GM18526 (cell line): Measurements from ENCODE around the gene CNDP2.

Experiments used
- POLR2A ChIP-seq: IDR thresholded peaks from 3 replicates; pipeline ENCODE4 v1.6.1; 2011; ENCODE audit not compliant: insufficient read length; ENCODE audit errors: extremely low read depth

CNDP2 gene

DNA sequence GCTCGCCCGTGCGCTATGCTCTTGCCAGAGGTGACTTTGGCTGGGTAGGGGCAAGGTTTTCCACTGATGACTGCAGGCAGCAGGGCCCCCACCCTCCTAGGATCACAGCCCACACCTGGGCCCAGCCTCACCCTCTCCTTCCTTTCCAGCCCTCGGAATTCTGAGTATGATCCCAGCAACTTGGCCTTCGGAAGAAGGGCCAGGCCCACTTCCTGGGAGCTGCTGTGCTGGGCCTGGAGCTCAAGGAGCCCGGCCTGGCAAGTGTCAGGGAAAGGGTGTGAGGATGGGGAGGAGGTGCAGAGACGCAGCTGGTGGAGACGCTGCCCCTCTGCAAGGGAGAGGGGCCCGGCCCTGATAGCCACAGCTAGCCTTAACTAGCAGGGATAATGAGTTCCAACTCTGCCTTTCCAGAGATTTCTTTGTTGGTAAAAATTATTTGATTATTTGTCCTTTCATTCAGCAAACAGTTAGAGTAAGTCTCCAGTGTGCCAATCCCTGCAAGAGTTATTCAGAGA is 36.4 kb downstream of the CNDP2 start:
- TF ChIP-seq POLR2A = no peak

DNA sequence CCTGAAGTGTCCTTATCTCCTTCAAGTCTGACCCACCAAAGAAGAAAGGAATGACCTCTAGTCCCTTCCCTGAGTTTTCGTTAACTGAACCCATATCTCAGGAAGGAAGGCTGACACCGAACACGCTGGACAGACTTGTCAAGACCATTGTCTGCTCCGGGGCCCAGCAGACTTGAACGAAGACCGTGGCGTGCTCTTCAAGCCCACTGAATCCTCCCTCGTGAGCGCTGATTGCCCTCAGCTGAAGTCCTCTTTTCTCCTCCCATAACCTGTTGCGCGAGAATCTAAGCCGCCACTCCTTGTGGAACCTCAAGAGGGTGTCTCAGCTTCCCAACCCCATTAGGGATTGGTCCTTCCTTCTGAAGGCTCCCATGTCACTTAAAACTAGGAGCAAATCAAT is 37.5 kb downstream of the CNDP2 start:
- no peak for TF ChIP-seq POLR2A

DNA sequence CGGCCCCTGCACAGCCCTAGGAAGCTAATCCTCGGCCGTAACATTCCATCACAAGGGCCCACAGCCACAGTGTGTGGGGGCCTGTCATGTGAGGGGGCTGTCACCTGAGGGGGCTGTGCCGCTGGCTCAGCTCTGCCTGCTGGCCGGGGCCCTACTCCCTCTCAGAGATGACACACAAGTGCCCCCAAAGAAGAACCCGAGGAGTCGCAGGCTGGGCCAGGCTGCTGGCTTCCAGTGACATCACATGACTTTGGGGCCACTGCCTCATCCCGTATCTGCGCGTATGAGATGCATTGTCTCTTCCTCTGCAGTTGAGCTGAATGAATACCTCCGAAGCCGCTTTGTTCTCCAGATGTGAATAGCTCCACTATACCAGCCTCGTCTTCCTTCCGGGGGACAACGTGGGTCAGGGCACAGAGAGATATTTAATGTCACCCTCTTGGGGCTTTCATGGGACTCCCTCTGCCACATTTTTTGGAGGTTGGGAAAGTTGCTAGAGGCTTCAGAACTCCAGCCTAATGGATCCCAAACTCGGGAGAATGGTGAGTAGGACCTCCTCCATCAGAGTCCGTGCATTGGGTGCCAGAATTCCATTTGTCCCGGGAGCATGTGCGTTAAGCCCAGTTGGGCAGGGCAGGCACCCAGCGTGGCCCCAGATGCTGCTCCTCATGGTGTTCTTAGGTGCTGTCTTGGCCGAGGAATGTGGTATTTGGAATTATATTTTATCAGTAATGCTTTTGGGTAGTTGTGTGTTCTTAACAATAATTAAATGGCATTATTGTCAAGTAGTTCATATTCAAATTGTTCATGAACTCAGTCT is 38.2 kb downstream of the CNDP2 start, which contains the start of gene CNDP1:
CNDP1 (plus strand) TSS at position 351 of the 820 bp plus-strand sequence; CDS start at position 519, 168 bp downstream.
- TF ChIP-seq POLR2A = no peak

DNA sequence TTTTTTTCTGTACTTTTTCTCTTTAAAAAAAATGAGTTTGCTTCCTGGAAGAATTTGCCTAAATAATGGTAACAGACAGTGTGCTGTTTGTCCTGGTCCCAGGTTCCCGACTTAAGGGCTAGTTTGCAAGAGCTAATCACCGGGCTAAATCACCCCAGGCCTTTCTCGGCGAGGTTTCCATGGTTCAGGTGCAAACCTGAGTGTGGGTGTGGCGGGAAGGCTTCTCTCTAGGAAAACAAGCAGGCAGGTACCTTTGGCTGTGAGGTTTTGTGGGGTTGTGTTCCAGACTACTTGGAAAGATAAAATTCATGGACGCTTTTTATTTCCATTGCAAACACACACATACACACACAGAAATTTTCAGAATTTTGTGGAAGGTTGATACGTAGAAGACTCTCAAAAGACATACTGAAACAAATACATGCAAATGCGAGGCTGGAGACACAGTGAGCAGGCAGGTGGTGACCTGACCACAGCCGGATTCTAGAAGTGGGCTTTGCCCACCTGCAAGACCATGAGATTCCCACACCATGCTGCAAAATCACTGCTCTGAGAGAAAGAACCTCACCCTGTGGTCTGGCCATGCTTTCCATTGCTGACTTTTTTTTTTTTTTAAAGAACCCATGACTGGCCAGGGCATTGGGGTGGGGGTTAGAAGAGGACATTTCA is 39.0 kb downstream of the CNDP2 start:
- TF ChIP-seq POLR2A = no peak

DNA sequence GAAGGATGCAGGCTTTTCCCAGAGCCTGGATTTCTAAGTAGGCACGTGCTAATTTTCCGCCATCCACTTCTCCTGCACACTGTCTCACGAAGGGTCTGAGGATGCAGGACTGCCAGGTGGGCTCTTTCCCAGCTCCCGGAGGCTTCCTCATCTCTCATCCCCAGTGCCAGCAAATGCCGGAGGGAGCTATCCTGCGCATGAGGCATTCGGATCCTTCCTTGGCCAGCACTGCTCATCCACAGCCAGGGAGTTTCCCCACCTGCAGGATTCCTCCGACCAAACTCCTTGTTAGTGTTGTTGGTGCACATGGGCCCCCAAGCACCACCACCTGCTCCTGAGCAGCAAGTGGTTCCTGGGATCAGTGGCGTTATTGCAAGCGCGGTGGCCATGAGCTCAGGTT is 43.1 kb downstream of the CNDP2 start:
- TF ChIP-seq POLR2A = no peak

DNA sequence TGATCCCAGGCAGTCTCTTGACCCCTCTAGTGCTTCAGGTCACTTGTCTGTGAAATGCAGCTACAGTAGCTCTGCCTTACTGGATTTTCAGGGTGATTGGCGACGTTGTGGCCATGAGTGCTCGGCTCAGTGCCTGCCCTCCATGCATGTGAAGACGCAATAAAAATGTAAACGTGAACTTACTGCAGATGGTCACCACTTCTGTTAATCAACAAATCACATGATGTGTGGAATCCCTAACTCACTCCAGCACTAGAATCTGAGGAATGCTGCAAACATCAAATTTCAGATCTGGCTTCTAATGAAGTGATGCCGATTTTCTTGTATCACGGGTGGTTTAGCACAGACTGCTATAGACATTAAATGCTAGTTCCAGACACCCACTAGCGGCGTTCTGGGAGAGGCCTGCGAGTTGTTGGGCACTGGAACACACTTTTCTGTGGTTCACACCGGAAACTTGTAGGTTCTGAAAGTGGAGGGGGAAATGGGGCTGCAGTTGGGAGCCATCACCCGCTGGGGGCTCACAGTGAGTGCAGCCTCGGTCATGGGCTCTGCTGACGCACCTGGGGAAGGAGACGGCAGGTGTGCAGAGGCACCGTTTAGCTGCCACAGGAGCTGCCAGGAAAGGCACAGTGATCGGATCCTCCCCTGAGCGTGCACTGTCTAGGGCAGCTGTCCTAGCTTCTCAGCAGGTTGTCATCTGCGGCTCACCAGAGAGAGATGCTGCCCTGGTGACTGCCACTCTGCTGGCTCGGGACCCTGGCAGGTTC is 44.7 kb downstream of the CNDP2 start:
- no peak for TF ChIP-seq POLR2A

DNA sequence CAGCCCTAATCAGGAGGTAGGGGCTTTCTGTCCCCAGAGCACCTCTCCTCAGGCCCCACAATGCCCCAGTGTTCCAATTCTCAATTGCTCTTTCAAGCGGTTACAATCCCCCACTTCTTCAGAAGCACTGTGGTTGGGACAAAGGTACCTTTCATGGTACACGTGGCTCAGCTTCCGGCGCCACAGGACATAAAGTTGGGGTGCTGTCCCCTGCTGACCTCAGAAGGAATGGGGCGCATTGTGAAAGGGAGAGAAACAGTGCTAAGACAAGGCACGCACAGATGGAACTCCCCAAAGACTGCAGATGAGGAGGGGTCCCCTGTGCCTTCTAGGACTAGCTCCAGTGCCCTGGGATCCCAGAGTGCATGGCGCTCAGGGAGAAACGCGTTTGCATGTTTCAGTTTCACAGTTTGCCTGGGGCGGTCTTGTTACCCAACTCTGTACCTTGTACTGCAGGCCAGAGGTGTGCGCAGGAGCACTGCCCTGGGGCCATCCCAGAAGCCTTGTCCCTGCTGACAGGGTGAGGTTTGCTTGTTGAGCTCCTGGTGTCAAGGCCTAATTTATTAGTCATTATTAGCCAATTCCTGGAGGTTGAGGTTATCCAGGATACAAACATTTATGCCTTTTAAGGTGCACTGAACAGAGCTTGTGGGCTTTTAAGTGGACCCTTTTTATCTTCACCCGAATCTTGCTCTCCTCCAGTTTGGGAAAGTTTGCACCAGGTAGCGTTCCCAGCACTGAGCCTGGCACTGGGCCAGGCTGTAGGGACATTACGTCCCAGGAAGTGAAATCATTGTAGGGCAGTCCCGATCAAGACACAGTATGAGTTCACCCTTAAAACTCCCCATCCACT is 45.8 kb downstream of the CNDP2 start:
- TF ChIP-seq POLR2A = no peak

DNA sequence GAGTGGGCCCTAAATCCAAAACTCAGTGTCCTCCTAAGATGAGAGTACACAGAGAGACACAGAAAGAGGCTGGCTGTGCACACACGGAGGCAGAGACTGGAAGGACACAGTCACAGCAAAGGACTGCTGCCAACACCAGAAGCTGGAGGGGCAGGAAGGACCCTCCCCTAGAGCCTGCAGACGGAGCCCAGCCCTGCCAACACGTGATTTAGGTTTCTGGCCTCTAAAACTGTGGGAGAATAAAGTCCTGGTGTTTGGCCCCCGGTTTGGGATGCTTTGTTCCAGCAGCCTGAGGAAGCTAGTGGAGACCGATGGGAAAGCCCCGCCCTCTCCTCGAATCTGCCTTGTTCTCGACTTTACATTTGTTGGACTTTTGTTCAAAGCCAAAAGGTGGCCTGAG is 48.7 kb downstream of the CNDP2 start:
- no peak for TF ChIP-seq POLR2A

DNA sequence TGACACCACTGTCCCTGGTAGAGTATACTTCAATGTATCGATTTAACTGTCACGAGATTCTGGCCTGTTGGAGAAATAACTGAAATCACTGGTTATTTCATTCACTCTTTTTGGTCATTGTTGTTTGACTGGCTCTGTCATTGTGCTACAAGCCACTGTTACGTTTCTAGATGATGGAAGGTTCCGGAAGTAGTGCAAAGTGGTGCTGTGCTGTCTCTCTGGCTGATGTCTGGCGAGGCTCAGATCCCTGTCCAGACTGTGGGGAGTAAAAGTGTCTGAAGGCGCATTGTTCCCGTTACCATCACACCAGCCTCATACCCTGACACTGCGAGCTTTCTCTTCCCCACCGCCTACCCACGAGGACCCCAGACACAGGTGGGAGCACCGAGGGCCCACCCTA is 49.8 kb downstream of the CNDP2 start:
- no peak for TF ChIP-seq POLR2A

DNA sequence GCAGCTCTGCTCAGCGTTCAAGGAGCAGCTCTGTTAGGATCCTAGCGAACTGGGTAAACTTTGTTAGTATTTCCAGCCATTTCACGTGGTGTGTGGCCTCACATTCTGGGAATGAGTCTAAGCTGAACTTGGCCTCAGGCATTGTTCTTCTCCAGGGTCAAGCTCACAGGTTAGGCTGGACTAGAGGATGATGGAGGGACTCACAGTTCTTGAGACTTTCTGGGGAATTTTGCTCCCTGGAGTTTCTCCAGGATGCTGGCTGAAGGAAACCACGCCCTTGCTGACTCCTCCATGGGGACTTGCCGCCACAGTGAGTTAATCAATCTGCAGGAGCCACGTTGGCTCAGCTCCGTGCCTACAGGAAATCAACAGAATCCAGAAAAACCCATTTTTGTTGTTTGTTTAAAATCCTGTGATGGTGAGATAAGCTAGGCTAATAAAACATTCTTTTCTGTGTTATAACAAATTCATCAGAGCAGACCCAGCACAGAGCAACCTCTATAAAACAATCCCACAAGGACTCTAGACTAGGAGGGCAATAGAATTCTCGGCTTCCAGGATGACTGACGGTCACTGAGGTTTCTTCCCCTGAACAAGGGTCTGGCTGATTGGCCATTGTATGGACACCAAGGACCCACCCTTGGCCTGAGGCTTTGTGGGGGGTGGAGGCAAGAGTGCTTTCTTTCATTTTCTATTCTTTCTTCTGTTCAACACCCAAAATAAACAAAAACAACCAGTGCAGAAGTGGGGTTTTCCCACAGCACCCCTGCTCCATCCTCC is 50.8 kb downstream of the CNDP2 start:
- TF ChIP-seq POLR2A = no peak

DNA sequence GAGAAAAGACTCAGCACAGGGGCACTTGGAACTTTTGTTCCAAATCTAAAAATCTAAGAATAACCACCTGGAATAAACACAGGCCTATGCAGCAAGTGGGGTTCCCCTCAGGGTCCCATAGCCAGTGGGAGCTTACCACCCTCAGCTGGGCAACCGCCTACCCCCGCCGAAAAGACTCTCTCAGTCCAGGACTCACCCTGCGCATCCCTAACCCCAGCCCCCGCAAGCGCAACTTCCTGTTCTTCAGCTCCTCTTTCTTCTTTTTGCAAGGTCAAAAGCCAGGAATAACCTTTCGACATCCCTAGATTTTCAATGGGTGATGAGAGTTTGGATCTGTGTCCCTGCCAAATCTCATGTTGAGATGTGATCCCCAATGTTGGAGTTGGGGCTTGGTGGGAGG is 51.7 kb downstream of the CNDP2 start:
- no peak for TF ChIP-seq POLR2A

DNA sequence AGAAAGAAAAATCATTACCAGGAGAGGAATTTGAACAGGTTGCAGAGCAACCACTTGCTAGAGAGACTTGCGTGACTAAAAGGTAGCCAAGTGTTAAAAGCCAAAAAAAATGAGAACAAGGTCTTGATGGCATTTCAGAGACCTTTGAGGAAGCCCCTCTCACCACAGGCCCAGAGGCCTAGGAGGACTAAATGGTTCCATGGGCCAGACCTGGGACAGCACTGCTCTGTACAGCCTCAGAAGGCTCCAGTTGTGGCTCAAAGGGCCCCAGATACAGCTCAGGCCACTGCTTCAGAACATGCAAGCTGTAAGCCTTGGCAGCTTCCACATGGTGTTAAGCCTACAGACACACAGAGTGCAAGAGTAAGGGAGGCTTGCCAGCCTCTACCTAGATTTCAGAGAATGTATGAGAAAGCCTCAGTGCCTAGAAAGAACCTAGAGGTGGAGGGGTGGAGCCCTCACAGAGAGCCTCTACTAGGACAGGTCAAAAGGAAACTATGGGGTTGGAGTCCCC is 53.5 kb downstream of the CNDP2 start:
- TF ChIP-seq POLR2A = no peak

DNA sequence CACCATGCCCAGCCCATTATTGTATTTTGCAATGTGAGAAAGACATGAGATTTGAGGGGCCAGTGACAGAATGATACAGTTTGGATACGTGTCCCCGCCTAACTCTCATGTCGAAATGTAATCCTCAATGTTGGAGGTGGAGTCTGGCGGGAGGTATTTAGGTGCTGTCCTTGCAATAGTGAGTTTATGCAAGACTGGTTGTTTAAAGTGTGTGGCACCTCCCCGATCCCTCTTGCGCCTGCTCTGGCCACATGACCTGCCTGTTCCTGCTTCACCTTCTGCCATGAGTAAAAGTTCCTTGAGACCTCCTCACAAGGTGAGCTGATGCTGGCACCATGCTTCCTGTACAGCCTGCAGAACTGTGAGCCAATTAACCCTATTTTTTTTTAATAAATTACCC is 54.7 kb downstream of the CNDP2 start:
- TF ChIP-seq POLR2A = no peak

DNA sequence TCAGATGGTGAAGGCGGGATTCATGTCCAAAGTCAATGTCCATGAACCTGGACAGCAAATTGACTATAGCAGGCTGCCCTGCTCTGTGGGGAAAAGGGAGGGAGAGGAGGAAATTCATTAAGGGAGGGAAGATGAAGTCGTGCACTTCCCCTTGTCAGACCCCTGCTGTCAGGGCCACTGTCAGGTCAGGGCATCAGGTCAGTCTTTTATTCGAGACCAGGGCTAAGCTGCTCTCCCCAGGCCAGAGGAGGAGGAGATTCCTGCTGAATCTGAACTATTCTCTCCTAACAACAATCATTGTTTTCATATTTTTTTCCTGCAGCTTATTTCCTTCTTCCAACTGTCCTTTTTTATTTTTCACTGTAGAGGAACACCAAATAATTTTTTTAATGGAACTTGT is 55.3 kb downstream of the CNDP2 start:
- TF ChIP-seq POLR2A = no peak

DNA sequence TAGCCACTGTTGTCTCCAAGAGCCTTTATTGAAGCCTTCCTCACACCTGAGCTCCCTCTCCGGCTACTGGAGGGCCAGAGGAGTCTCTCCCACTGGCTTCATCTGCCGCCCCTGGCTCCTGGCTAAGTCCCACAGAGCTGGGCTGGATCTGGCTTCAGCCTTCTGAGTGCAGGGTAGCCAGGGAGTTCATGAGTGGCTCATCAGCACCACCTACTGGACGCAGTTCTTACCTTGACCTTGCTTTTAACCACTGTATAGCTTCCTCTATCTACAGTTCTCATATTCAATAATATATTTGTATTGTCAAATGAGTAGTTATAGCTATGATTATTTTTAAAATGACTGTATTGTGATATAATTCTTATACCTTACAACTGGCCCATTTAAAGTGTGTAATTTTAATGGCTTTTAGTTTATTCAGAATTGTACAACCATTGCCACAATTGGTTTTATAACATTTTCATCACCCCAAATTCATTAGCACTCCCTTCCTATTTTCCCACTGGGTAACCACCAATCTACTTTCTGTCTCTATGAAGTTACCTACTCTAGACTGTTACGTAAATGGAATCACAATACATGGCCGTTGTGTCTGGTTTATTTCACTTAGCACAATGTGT is 55.9 kb downstream of the CNDP2 start:
- TF ChIP-seq POLR2A = no peak
